Caco-2 (cell line): ENCODE data around the gene PABPN1. TPM values are rescaled to one million over a fixed set of nuclear protein-coding genes. Genes with fewer than 3 reads are reported as not detected.

Source experiments
- BruUV-seq: library from RNA; stranded (reverse); fragments of 400-500 nt; replicated peaks from 2 replicates; lab custom pipeline; 2021; lab: Mats Ljungman, UMichigan
- CTCF ChIA-PET: fragments of 300-600 bp; sonication (Branson Sonifier 250); formaldehyde crosslinking; loops from one replicate; lab custom pipeline; 2022; ENCODE audit warnings: antibody characterized with exemption; lab: Charles Lee
- POLR2A ChIA-PET: fragments of 300-600 bp; sonication (Branson Sonifier 250); formaldehyde crosslinking; loops from one replicate; lab custom pipeline; 2022; ENCODE audit warnings: antibody characterized with exemption; lab: Charles Lee
- DNase-seq, 2 experiments: peaks; one replicate each; pipeline versions ENCODE4 v3.0.0 to v3.0.0-alpha.2; 2020 to 2022
- H3K27me3 ChIP-seq: replicated peaks from 2 replicates; pipeline ENCODE4 v1.6.0; 2011; ENCODE audit warnings: low read length; ENCODE audit not compliant: control insufficient read depth, insufficient read depth
- H3K36me3 ChIP-seq: 2 replicates; pipeline ENCODE4 v1.5.1; 2011; ENCODE audit warnings: low read length; ENCODE audit not compliant: control insufficient read depth, insufficient read depth
- H3K4me1 ChIP-seq: fragments of 250-450 bp; sonication (Bioruptor Pico); 2 replicates; pipeline ENCODE4 v1.5.1; 2020; ENCODE audit warnings: mild to moderate bottlenecking
- H3K4me3 ChIP-seq: 2 replicates; pipeline ENCODE4 v1.5.1; 2011; ENCODE audit warnings: low read depth, mild to moderate bottlenecking, control low read depth, low read length
- H3K9me3 ChIP-seq: fragments of 250-450 bp; sonication (Bioruptor Pico); 2 replicates; pipeline ENCODE4 v1.5.1; 2020; ENCODE audit warnings: mild to moderate bottlenecking, moderate library complexity
- H3K27ac Mint-ChIP-seq: one replicate; pipeline ENCODE4 v1.8.0; 2022; ENCODE audit warnings: mixed read lengths; ENCODE audit not compliant: unreplicated experiment
- H3K27me3 Mint-ChIP-seq: one replicate; pipeline ENCODE4 v1.8.0; 2022; ENCODE audit warnings: mixed read lengths; ENCODE audit not compliant: insufficient read depth, unreplicated experiment
- H3K36me3 Mint-ChIP-seq: one replicate; pipeline ENCODE4 v1.8.0; 2022; ENCODE audit warnings: mild to moderate bottlenecking, mixed read lengths; ENCODE audit not compliant: insufficient read depth, unreplicated experiment
- H3K4me1 Mint-ChIP-seq: one replicate; pipeline ENCODE4 v1.8.0; 2022; ENCODE audit warnings: low read depth, mixed read lengths; ENCODE audit not compliant: unreplicated experiment
- H3K4me3 Mint-ChIP-seq: one replicate; pipeline ENCODE4 v1.8.0; 2022; ENCODE audit warnings: mild to moderate bottlenecking, moderate library complexity, mixed read lengths; ENCODE audit not compliant: unreplicated experiment
- H3K9me3 Mint-ChIP-seq: one replicate; pipeline ENCODE4 v1.8.0; 2022; ENCODE audit warnings: mixed read lengths; ENCODE audit not compliant: unreplicated experiment
- intact Hi-C: fragments of 100-400 bp; cut with micrococcal nuclease; formaldehyde crosslinking; loops from one replicate; pipeline ENCODE4 v1.10.0; 2022; ENCODE audit not compliant: unreplicated experiment
- total RNA-seq: library from RNA; stranded (reverse); gene quantifications from 2 replicates; pipeline ENCODE4 v1.2.3, GENCODE V29; 2022
- TF ChIP-seq, protein P1 (sequence below), 2 experiments: fragments of 200-600 bp in 1 of 2; IDR thresholded peaks; 1 replicate in 1 of 2; 2 replicates in 1 of 2; pipeline versions ENCODE4 v1.5.1 to v1.8.0; 2011 to 2022; ENCODE audit warnings: antibody characterized with exemption in 1 of 2, control low read depth in 1 of 2, inconsistent platforms in 1 of 2, low read depth in 1 of 2, low read length in 1 of 2, mild to moderate bottlenecking in 1 of 2, moderate library complexity in 1 of 2; ENCODE audit not compliant: insufficient read depth in 1 of 2, severe bottlenecking in 1 of 2, unreplicated experiment in 1 of 2

The PABPN1 gene
- total RNA-seq, 1 experiment from 2014 or later, result 202 TPM

DNA sequence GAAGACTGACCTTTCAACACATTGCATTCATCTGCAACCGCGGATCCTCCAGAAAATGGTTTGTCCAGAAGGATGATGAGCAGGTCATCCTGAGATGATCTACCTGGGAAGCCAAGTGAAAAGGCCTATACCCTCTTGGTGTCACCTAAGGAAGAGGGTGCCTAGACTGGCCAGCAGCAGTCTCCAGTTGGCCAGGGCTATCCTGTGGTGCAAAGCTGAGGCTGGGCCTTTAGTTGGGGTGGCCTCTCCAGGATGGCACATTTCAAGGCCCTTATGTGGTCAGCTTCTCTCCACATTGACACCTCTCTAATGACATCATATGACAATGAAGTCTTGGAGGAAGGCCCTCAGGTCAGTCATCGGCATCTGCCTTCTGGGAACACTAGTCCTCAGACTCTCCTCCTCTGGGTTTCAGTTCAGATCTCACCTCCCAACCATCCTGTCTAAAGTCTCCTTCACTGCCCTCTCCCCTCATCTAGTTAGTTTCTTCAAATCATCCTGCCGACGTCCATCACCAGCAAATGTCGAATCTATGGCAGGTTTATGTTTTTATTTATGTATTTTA lies 34.7 kb downstream of the PABPN1 start:
- H3K27ac Mint-ChIP-seq, result no peak overlapping the region
- no peak for DNase-seq
- H3K27me3 Mint-ChIP-seq, result peaks cover 14% of the 10 kb centered on the region
- no TSS peak for BruUV-seq
- H3K4me3 Mint-ChIP-seq, result no peak overlapping the region
- peaks cover 6% of the 10 kb centered on the region for H3K4me1 Mint-ChIP-seq
- Histone ChIP-seq H3K4me1 (0 out of 2 replicates have a peak, but pooled peaks cover 3% of the 10 kb centered on the region), H3K27me3 (no peaks in the 10 kb centered on the region), H3K9me3 (no peaks in the 10 kb centered on the region), H3K4me3 (no peak overlapping the region), H3K36me3 (no peaks in the 10 kb centered on the region)
- ChIA-PET CTCF (no interaction called here), POLR2A (no interaction called here)
- intact Hi-C loops, result no loop called here
- H3K36me3 Mint-ChIP-seq, result no peaks in the 10 kb centered on the region
- TF ChIP-seq, protein P1, sequence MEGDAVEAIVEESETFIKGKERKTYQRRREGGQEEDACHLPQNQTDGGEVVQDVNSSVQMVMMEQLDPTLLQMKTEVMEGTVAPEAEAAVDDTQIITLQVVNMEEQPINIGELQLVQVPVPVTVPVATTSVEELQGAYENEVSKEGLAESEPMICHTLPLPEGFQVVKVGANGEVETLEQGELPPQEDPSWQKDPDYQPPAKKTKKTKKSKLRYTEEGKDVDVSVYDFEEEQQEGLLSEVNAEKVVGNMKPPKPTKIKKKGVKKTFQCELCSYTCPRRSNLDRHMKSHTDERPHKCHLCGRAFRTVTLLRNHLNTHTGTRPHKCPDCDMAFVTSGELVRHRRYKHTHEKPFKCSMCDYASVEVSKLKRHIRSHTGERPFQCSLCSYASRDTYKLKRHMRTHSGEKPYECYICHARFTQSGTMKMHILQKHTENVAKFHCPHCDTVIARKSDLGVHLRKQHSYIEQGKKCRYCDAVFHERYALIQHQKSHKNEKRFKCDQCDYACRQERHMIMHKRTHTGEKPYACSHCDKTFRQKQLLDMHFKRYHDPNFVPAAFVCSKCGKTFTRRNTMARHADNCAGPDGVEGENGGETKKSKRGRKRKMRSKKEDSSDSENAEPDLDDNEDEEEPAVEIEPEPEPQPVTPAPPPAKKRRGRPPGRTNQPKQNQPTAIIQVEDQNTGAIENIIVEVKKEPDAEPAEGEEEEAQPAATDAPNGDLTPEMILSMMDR (IDR thresholded peaks at IDR 0.05; ENCODE audit: insufficient read depth in 1 of 2, low read depth in 1 of 2, low read length in 1 of 2, severe bottlenecking in 1 of 2, unreplicated experiment in 1 of 2), result no peak
- no peaks in the 10 kb centered on the region for H3K9me3 Mint-ChIP-seq

DNA sequence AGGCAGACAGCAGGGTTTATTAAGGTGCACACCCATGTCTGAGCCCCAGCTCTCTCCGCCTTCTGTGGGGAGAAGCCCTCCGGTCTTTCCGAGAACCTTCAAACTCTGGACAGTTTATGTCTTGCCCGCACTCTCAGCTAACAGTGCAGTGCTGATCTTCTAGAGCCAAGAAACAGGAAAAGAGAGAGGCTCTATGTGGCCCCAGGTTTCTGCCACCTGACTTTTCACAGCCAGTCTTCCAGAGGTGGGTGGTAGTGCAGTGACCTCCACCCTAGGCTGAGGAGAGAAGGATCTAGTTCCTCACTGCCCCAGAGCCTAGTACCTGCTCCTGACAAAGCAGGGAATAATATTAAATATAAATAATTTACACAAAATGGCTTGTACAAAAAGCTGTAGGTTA lies 35.4 kb downstream of the PABPN1 start:
- Mint-ChIP-seq H3K36me3 (no peaks in the 10 kb centered on the region), H3K4me1 (peaks cover 6% of the 10 kb centered on the region), H3K9me3 (no peaks in the 10 kb centered on the region), H3K4me3 (no peak overlapping the region), H3K27ac (no peak overlapping the region), H3K27me3 (peaks cover 14% of the 10 kb centered on the region)
- ChIA-PET POLR2A (no interaction called here), CTCF (no interaction called here)
- H3K36me3 ChIP-seq, result no peaks in the 10 kb centered on the region
- DNase-seq, result no peak
- intact Hi-C loops, result no loop called here
- H3K4me1 ChIP-seq, result 0 out of 2 replicates have a peak, but pooled peaks cover 3% of the 10 kb centered on the region
- no peaks in the 10 kb centered on the region for H3K27me3 ChIP-seq
- H3K9me3 ChIP-seq, result no peaks in the 10 kb centered on the region
- no peak overlapping the region for H3K4me3 ChIP-seq
- TF ChIP-seq, protein P1 (IDR thresholded peaks at IDR 0.05; ENCODE audit: insufficient read depth in 1 of 2, low read depth in 1 of 2, low read length in 1 of 2, severe bottlenecking in 1 of 2, unreplicated experiment in 1 of 2), result no peak
- BruUV-seq, result no TSS peak

DNA sequence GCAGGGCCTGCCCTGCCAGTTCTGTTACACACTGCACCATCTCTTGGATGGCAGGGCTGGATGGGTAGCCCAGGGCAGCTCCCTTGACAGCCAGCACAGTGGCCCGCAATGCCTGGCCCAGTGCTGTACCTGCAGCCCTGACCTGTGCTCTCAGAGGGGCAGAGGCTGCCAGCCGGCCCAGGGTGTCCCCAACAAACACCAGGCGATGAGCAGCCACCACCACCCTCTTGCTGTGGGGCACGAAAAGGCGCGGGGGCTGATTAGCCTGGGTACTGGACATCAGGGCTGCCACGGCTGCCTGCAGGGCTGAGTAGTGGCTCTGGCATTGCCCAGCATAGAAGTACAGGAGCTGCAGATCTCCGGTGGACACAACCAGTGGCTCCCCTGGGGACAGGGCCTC lies 36.0 kb downstream of the PABPN1 start:
- no TSS peak for BruUV-seq
- H3K9me3 ChIP-seq, result no peaks in the 10 kb centered on the region
- H3K4me3 ChIP-seq, result no peak overlapping the region
- no peak overlapping the region for H3K27ac Mint-ChIP-seq
- H3K36me3 ChIP-seq, result no peaks in the 10 kb centered on the region
- peaks cover 14% of the 10 kb centered on the region for H3K27me3 Mint-ChIP-seq
- H3K9me3 Mint-ChIP-seq, result no peaks in the 10 kb centered on the region
- intact Hi-C loops, result no loop called here
- TF ChIP-seq, protein P1 (IDR thresholded peaks at IDR 0.05; ENCODE audit: insufficient read depth in 1 of 2, low read depth in 1 of 2, low read length in 1 of 2, severe bottlenecking in 1 of 2, unreplicated experiment in 1 of 2), result no peak
- H3K36me3 Mint-ChIP-seq, result no peaks in the 10 kb centered on the region
- DNase-seq, result no peak
- H3K27me3 ChIP-seq, result no peaks in the 10 kb centered on the region
- ChIA-PET CTCF (interaction anchor here (1.2 kb wide), 1 partner anchor 12 kb away, joined by 3 read pairs; no protein-coding TSS in a partner anchor), POLR2A (no interaction called here)
- 0 out of 2 replicates have a peak, but pooled peaks cover under 1% of the 10 kb centered on the region for H3K4me1 ChIP-seq
- H3K4me1 Mint-ChIP-seq, result peaks cover 6% of the 10 kb centered on the region
- no peak overlapping the region for H3K4me3 Mint-ChIP-seq
